HepG2 (cell line): Measurements from ENCODE around the gene PRKN. TPM values are rescaled to one million over a fixed set of nuclear protein-coding genes. Genes with fewer than 3 reads are reported as not detected.

Experiments
- ATAC-seq: fragments of 200-7000 bp; cut with Tn5 transposase; 3 replicates; pipeline ENCODE4 v1.9.1; 2020; ENCODE audit warnings: mild to moderate bottlenecking, moderate library complexity
- BruUV-seq: library from RNA; stranded (reverse); fragments of 400-500 nt; replicated peaks from 2 replicates; lab custom pipeline; 2021; lab: Mats Ljungman, UMichigan
- CTCF ChIA-PET: fragments of 300-600 bp; formaldehyde crosslinking; extraction: SDS; loops from one replicate; lab custom pipeline; 2021; ENCODE audit warnings: low total read pairs, inconsistent platforms, low intra/inter-chr PET ratio; lab: Yijun Ruan, JAX
- POLR2A ChIA-PET: fragments of 350-600 bp; sonication (Branson Sonifier 250); formaldehyde crosslinking; loops from one replicate; lab custom pipeline; 2020; ENCODE audit warnings: antibody characterized with exemption, inconsistent platforms; lab: Yijun Ruan, JAX
- DNase-seq: peaks from one replicate; pipeline ENCODE4 v3.0.0-alpha.2; 2015; ENCODE audit warnings: low spot score
- FAIRE-seq: peaks from 3 replicates; lab custom pipeline; 2011; peaks lifted over from hg19 to GRCh38; lab: Jason Lieb, UNC
- H2AFZ ChIP-seq: one replicate; pipeline ENCODE4 v1.6.1; 2011; ENCODE audit warnings: low read length, inconsistent platforms
- H3K27ac ChIP-seq: fragments of 300-600 bp; 3 replicates; pipeline ENCODE4 v1.8.0; 2011; ENCODE audit warnings: mixed run types, mild to moderate bottlenecking, mixed read lengths, low read length, inconsistent platforms; ENCODE audit not compliant: insufficient read depth; ENCODE audit errors: extremely low read length
- H3K27me3 ChIP-seq, 2 experiments: fragments of 200-600 bp in 1 of 2; 2 replicates in 1 of 2; 3 replicates in 1 of 2; pipeline versions ENCODE4 v1.6.0 to v1.8.0; 2011; ENCODE audit warnings: low read length in 2 of 2, mild to moderate bottlenecking in 2 of 2, moderate library complexity in 2 of 2, inconsistent platforms in 1 of 2; ENCODE audit not compliant: insufficient read depth in 2 of 2, control insufficient read depth in 1 of 2
- H3K36me3 ChIP-seq, 2 experiments: fragments of 200-600 bp in 1 of 2; replicated peaks in 1 of 2; 2 replicates in 1 of 2; 3 replicates in 1 of 2; pipeline versions ENCODE4 v1.5.1 to v1.8.0; 2011; ENCODE audit warnings: low read length in 2 of 2, inconsistent platforms in 1 of 2; ENCODE audit not compliant: insufficient read depth in 2 of 2, control insufficient read depth in 1 of 2
- H3K4me1 ChIP-seq: 2 replicates; pipeline ENCODE4 v1.5.1; 2012; ENCODE audit warnings: low read length, inconsistent platforms; ENCODE audit not compliant: insufficient read depth
- H3K4me2 ChIP-seq: 2 replicates; pipeline ENCODE4 v1.6.0; 2011; ENCODE audit warnings: low read depth, low read length, inconsistent platforms
- H3K4me3 ChIP-seq, 3 experiments: fragments of 200-600 bp in 1 of 3; sonication (generic), shearing (Covaris generic) in 1 of 3; replicated peaks in 1 of 3; 2 replicates each; pipeline ENCODE4 v1.5.1; 2011 to 2016; ENCODE audit warnings: low read length in 3 of 3, inconsistent platforms in 2 of 3, low read depth in 2 of 3, mild to moderate bottlenecking in 2 of 3, control low read depth in 1 of 3, mixed read lengths in 1 of 3; ENCODE audit not compliant: insufficient read depth in 1 of 3
- H3K79me2 ChIP-seq: one replicate; pipeline ENCODE4 v1.6.1; 2011; ENCODE audit warnings: low read length, inconsistent platforms; ENCODE audit not compliant: insufficient read depth
- H3K9ac ChIP-seq: 2 replicates; pipeline ENCODE4 v1.6.0; 2011; ENCODE audit warnings: mild to moderate bottlenecking, low read depth, low read length, inconsistent platforms; ENCODE audit not compliant: insufficient read depth
- H3K9me3 ChIP-seq: 2 replicates; pipeline ENCODE4 v1.5.1; 2012; ENCODE audit warnings: mild to moderate bottlenecking, low read length
- H4K20me1 ChIP-seq: 2 replicates; pipeline ENCODE4 v1.6.0; 2011; ENCODE audit warnings: inconsistent platforms, mild to moderate bottlenecking, low read length, moderate library complexity; ENCODE audit not compliant: insufficient read depth
- BRCA1 ChIP-seq: sonication (generic); formaldehyde crosslinking; IDR thresholded peaks from 2 replicates; pipeline ENCODE4 v1.4.0; 2020; ENCODE audit warnings: missing genetic modification reagents
- HOXD1 ChIP-seq: sonication (generic); formaldehyde crosslinking; IDR thresholded peaks from 2 replicates; pipeline ENCODE4 v1.5.0; 2020; ENCODE audit warnings: missing genetic modification reagents
- KAT2B ChIP-seq: fragments of 150-350 bp; IDR thresholded peaks from 2 replicates; pipeline ENCODE4 v1.6.1; 2014; ENCODE audit warnings: low read depth, low read length, borderline replicate concordance
- PAX8 ChIP-seq: sonication (generic); formaldehyde crosslinking; IDR thresholded peaks from 2 replicates; pipeline ENCODE4 v1.8.0; 2022; ENCODE audit warnings: mild to moderate bottlenecking, missing genetic modification reagents, borderline replicate concordance
- PBX3 ChIP-seq: sonication (generic); formaldehyde crosslinking; IDR thresholded peaks from 2 replicates; pipeline ENCODE4 v1.8.1; 2023; ENCODE audit warnings: missing genetic modification reagents, inconsistent platforms, borderline replicate concordance
- RFXANK ChIP-seq: IDR thresholded peaks from 2 replicates; pipeline ENCODE4 v1.6.1; 2016
- SIX1 ChIP-seq: sonication (generic); formaldehyde crosslinking; IDR thresholded peaks from 2 replicates; pipeline ENCODE4 v1.4.0; 2020; ENCODE audit warnings: missing genetic modification reagents, borderline replicate concordance
- SOX13 ChIP-seq, 3 experiments: fragments of 450-650 bp in 1 of 3; sonication (generic) in 1 of 3; formaldehyde crosslinking in 1 of 3; IDR thresholded peaks in 2 of 3; conservative IDR thresholded peaks in 1 of 3; 2 replicates each; pipeline versions ENCODE4 v1.5.0 to v1.6.1; 2016 to 2020; ENCODE audit warnings: antibody characterized with exemption in 1 of 3, mild to moderate bottlenecking in 1 of 3, missing compliant biosample characterization in 1 of 3, missing genetic modification reagents in 1 of 3, moderate library complexity in 1 of 3
- TFDP2 ChIP-seq: sonication (generic); formaldehyde crosslinking; IDR thresholded peaks from 2 replicates; pipeline ENCODE4 v1.4.0; 2020; ENCODE audit warnings: missing genetic modification reagents
- ZIK1 ChIP-seq: sonication (generic); formaldehyde crosslinking; IDR thresholded peaks from 2 replicates; pipeline ENCODE4 v1.5.0; 2020; ENCODE audit warnings: mild to moderate bottlenecking, low read depth, missing genetic modification reagents, borderline replicate concordance
- ZNF160 ChIP-seq: sonication (generic); formaldehyde crosslinking; IDR thresholded peaks from 2 replicates; pipeline ENCODE4 v1.8.0; 2022; ENCODE audit warnings: mild to moderate bottlenecking, inconsistent platforms, missing genetic modification reagents
- ZNF674 ChIP-seq: sonication (generic); formaldehyde crosslinking; IDR thresholded peaks from 2 replicates; pipeline ENCODE4 v1.5.0; 2020; ENCODE audit warnings: low read depth, mild to moderate bottlenecking, missing genetic modification reagents
- WGBS: methylation state at CpG from one replicate; pipeline ENCODE4 v1.1.6; 2017; ENCODE audit warnings: low lambda C conversion rate; 5-methylcytosine and 5-hydroxymethylcytosine counted together
- in situ Hi-C: cut with HindIII; loops from 2 replicates; pipeline ENCODE4 v1.10.0; 2017; ENCODE audit warnings: low pct_unique_long_range_greater_than_20kb; ENCODE audit not compliant: extremely low pct_ligation_motif_present
- intact Hi-C: fragments of 100-400 bp; cut with micrococcal nuclease; formaldehyde crosslinking; loops from one replicate; pipeline ENCODE4 v1.10.0; 2022; ENCODE audit not compliant: unreplicated experiment
- polyA plus RNA-seq, 8 experiments: library from polyadenylated mRNA; depleted of rRNA in 3 of 8; stranded (reverse) in 7 of 8; unstranded in 1 of 8; fragments of >200 nt; fragmentation: Illumina TruSeq in 4 of 8; extraction: Trizol in 4 of 8; gene quantifications; 2 replicates each; pipeline versions ENCODE4 v1.2.1 to v1.2.3, GENCODE V29; 2011 to 2016; ENCODE audit warnings: low read depth in 4 of 8, missing spikeins in 1 of 8, mixed read lengths in 1 of 8; ENCODE audit not compliant: insufficient read depth in 1 of 8
- total RNA-seq, 5 experiments: library from RNA; depleted of rRNA; stranded (reverse); fragments of >200 nt; fragmentation: Illumina TruSeq; extraction: Trizol; gene quantifications; 2 replicates each; pipeline ENCODE4 v1.2.3, GENCODE V29; 2016; ENCODE audit warnings: low read depth in 1 of 5
- TF ChIP-seq, protein P1 (sequence below): sonication (generic); formaldehyde crosslinking; IDR thresholded peaks from 2 replicates; pipeline ENCODE4 v1.4.0; 2020; ENCODE audit warnings: missing genetic modification reagents, borderline replicate concordance
- TF ChIP-seq, protein P2 (sequence below): fragments of 450-650 bp; IDR thresholded peaks from 2 replicates; pipeline ENCODE4 v1.6.1; 2017

PRKN gene
- total and polyA plus RNA-seq, 2 of the 13 experiments (the other 11 are each of a cell fraction or from before 2014, with no cell fraction given), result 0.31 to 0.44 TPM

- TF ChIP-seq PBX3 (CRISPR knock-in tag) (no peak), HOXD1 (no peak)
- TF ChIP-seq, all 625 proteins: peak for 0
Measured at GRCh38 chr6:161511447-161512095, 1216.0 kb downstream of the PRKN start (continued).

DNA sequence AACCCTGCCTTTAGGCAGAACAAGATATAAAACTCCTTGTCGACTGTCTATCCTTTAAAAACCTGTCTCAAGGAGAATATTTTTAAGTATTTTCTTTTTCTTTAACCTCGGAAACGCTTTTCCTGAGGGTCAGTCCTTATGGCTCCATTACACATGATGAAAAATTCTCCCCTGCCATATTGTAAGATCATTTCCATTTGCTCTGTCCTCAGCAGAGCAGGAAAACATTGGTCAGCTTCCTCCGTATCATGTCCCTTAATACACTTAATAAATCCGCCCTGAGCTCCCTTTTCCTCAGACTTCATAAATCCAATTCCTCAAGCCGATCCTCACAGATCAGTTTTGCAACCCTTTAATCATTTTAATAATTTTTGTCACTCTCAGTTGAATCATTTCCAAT, 1219.2 kb downstream of the PRKN start:
- ATAC-seq, result no peak
- Histone ChIP-seq H3K4me2 (no peak overlapping the region), H3K9me3 (no peaks in the 10 kb centered on the region), H3K27ac (no peak overlapping the region), H3K79me2 (no peaks in the 10 kb centered on the region)
- POLR2A ChIA-PET, result no interaction called here
- intact Hi-C loops, result no loop called here
- TF ChIP-seq KAT2B (no peak), ZNF160 (CRISPR knock-in tag) (no peak), RFXANK (no peak), BRCA1 (no peak), TFDP2 (no peak), SIX1 (CRISPR knock-in tag) (no peak), ZIK1 (no peak), SOX13 (IDR thresholded peaks at IDR 0.05) (no peak), SOX13 (CRISPR knock-in tag; conservative IDR thresholded peaks at IDR 0.05 in 1 of 2, IDR thresholded peaks at IDR 0.05 in 1 of 2) (no peak), PAX8 (no peak), ZNF674 (CRISPR knock-in tag) (no peak)
- TF ChIP-seq, protein P1, sequence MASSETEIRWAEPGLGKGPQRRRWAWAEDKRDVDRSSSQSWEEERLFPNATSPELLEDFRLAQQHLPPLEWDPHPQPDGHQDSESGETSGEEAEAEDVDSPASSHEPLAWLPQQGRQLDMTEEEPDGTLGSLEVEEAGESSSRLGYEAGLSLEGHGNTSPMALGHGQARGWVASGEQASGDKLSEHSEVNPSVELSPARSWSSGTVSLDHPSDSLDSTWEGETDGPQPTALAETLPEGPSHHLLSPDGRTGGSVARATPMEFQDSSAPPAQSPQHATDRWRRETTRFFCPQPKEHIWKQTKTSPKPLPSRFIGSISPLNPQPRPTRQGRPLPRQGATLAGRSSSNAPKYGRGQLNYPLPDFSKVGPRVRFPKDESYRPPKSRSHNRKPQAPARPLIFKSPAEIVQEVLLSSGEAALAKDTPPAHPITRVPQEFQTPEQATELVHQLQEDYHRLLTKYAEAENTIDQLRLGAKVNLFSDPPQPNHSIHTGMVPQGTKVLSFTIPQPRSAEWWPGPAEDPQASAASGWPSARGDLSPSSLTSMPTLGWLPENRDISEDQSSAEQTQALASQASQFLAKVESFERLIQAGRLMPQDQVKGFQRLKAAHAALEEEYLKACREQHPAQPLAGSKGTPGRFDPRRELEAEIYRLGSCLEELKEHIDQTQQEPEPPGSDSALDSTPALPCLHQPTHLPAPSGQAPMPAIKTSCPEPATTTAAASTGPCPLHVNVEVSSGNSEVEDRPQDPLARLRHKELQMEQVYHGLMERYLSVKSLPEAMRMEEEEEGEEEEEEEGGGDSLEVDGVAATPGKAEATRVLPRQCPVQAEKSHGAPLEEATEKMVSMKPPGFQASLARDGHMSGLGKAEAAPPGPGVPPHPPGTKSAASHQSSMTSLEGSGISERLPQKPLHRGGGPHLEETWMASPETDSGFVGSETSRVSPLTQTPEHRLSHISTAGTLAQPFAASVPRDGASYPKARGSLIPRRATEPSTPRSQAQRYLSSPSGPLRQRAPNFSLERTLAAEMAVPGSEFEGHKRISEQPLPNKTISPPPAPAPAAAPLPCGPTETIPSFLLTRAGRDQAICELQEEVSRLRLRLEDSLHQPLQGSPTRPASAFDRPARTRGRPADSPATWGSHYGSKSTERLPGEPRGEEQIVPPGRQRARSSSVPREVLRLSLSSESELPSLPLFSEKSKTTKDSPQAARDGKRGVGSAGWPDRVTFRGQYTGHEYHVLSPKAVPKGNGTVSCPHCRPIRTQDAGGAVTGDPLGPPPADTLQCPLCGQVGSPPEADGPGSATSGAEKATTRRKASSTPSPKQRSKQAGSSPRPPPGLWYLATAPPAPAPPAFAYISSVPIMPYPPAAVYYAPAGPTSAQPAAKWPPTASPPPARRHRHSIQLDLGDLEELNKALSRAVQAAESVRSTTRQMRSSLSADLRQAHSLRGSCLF (CRISPR knock-in tag), result no peak
- TF ChIP-seq, protein P2, sequence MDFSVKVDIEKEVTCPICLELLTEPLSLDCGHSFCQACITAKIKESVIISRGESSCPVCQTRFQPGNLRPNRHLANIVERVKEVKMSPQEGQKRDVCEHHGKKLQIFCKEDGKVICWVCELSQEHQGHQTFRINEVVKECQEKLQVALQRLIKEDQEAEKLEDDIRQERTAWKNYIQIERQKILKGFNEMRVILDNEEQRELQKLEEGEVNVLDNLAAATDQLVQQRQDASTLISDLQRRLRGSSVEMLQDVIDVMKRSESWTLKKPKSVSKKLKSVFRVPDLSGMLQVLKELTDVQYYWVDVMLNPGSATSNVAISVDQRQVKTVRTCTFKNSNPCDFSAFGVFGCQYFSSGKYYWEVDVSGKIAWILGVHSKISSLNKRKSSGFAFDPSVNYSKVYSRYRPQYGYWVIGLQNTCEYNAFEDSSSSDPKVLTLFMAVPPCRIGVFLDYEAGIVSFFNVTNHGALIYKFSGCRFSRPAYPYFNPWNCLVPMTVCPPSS, result no peak
- TF ChIP-seq, all 625 proteins: peak for 0
- Histone ChIP-seq H4K20me1 (no peaks in the 10 kb centered on the region), H3K4me1 (no peaks in the 10 kb centered on the region), H3K27me3 (no peaks in the 10 kb centered on the region), H3K9ac (no peak overlapping the region), H3K4me3 (no peak overlapping the region), H3K36me3 (no peaks in the 10 kb centered on the region), H2AFZ (no peak overlapping the region)
- WGBS, result 11% methylated on average over 6 of the region's 6 CpGs
- no peak for FAIRE-seq
- in situ Hi-C loops, result no loop called here
- CTCF ChIA-PET, result no interaction called here
- no TSS peak for BruUV-seq
- DNase-seq, result no peak
